Inflammatory macrophage treated with lipopolysaccharide for 4 hours (primary cell): Measurements from ENCODE around the gene INSYN1.
"Not testable (repeated sequence)": the region's sequence is repeated elsewhere in the genome, so short reads cannot be mapped to it uniquely, and the experiment has no call there.

ENCODE experiments used
- DNase-seq: peaks from one replicate; pipeline ENCODE4 v3.0.0-alpha.2; 2020

Gene INSYN1

DNA sequence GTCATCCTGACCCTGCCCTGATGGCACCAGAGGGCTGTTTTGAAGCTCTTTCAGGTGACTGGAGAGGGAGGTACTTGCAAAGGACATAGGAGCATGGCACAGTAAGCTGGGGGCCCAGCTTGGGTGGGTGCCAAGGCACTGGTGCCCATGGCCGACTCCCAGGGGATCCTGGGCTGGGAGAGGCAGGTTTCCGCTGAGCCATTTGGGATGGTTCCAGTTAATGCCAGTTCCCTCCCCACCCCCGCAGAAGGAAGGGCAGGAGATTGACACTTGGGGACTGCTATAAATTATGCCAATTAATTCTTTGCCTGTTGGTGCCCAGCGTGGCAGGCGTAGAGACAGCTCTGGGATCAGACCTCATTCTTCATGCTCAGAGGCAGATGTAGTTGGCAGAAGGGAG is 42.8 kb downstream of the INSYN1 start:
- no peak for DNase-seq

DNA sequence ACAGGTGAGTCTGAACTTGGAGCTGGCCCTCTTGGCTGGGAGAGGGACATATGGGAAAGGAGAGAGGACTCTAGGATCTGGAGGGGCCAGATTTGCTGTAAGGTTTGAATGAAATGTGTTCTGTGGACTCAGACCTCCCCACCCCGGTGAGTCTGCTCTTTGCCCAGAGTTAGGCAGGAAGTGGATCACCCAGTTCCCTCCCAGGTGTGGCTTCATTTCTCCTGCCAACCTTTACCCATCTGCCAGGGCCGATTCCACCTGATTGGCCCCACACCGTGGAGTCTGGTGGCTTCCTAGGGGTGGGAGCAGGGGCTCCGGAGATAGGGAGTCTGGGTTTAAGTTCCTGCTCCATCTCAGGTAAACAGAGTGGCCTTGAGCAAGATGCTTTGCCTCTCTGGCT is 43.5 kb downstream of the INSYN1 start:
- DNase-seq: no peak

DNA sequence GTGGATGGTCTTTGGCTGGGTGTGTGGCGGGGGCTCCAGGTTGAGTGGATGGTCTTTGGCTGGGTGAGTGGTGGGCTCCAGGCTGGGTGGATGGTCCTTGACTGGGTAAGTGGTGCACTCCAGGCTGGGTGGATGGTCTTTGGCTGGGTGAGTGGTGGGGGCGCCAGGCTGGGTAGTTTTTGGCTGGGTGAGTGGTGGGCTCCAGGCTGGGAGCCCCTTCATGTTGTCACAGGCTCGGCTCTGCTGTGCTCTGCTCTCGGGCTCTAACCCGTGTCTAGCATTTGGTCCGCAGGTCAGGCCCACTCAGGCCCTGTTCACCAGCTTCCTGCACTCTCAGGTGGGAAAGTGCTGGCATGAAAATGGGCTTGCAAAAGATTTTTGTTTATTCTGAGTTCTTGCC is 43.9 kb downstream of the INSYN1 start:
- DNase-seq: no peak

DNA sequence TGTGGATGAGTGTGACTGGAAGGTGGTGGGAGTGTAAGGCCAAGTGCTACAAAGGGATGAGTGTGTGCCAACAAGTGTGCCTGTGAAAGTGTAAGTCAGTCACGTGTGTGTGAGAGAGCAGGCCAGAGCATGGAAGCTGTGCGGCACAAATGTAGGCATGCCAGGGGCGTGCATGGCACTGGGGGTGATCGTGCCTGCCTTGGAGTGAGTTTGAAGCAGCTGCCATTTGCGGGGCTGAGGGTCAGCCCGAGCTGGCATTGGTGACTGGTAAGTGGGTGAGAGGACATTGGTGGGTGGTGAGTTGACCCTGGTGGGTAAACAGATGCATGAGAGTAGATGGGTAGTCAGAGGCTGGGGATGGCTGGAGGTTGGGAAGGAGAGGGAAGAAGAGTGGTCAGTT is 44.5 kb downstream of the INSYN1 start:
- DNase-seq: no peak

DNA sequence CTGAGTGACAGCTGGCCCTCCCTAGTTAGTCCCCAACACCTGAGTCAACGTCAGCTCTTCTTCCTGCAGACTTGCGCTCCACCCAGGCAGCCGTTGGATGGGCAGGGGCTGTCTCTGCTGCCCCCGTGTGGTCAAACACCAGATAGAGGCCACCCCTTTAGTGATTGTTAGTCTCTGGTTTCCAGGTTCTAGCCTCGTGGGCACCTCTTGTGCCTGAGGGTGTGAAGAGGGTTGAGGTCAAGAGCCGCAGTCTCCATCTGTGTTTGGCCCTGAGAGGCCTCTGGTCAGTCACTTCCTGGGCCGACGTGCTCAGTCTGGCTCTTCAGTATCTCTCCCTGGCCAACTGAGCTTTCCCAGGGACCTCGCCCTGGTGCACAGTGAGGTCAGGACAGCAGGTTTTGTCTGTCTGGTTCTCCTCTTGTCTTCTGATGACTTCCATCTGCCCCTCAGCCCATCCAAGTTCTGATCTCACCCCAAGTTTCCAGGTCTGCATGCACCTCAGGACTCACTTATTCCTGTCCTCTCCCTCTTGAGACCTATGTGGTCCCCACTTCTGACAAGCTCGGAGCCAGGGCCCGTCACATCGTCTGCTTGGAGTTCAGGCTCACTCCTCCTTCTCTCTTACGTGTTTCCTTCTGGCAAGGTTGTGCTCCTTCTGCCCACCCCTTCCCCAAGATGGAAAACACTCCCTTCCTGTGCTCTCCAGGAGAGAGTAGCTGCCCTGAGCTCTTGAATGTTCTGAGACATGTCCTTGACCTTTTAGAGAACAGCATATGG is 48.1 kb downstream of the INSYN1 start:
- DNase-seq: peak; percentile 55

DNA sequence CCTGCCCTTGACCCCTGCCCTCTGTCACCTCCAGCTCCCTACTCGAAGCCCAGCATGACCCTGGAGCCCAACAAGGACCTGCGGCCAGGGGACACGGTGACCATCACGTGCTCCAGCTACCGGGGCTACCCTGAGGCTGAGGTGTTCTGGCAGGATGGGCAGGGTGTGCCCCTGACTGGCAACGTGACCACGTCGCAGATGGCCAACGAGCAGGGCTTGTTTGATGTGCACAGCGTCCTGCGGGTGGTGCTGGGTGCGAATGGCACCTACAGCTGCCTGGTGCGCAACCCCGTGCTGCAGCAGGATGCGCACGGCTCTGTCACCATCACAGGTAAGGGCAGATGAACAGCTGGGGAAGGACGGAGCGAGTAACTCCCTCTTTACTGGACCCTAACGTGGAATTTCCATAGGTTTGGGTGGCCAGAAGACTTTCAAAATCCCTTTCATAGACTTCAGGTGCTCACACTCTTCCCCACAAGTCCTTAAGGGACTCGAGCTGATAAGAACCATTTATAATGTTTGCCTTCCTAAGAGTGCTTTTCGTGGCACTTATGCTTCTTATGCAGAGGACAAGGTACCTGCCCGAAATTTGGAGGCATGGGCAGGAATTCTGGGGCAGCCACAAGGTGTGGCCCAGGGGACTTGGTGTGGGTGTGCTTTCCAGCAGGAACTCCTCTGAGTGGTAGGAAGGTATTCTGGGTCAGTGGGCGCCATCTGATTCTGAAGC is 48.8 kb downstream of the INSYN1 start:
- not testable (repeated sequence) for DNase-seq

DNA sequence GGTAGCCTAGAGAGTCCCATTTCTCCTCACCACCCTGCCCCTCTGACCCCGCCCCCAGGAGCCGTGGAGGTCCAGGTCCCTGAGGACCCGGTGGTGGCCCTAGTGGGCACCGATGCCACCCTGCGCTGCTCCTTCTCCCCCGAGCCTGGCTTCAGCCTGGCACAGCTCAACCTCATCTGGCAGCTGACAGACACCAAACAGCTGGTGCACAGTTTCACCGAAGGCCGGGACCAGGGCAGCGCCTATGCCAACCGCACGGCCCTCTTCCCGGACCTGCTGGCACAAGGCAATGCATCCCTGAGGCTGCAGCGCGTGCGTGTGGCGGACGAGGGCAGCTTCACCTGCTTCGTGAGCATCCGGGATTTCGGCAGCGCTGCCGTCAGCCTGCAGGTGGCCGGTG is 49.5 kb downstream of the INSYN1 start:
- DNase-seq: not testable (repeated sequence)

DNA sequence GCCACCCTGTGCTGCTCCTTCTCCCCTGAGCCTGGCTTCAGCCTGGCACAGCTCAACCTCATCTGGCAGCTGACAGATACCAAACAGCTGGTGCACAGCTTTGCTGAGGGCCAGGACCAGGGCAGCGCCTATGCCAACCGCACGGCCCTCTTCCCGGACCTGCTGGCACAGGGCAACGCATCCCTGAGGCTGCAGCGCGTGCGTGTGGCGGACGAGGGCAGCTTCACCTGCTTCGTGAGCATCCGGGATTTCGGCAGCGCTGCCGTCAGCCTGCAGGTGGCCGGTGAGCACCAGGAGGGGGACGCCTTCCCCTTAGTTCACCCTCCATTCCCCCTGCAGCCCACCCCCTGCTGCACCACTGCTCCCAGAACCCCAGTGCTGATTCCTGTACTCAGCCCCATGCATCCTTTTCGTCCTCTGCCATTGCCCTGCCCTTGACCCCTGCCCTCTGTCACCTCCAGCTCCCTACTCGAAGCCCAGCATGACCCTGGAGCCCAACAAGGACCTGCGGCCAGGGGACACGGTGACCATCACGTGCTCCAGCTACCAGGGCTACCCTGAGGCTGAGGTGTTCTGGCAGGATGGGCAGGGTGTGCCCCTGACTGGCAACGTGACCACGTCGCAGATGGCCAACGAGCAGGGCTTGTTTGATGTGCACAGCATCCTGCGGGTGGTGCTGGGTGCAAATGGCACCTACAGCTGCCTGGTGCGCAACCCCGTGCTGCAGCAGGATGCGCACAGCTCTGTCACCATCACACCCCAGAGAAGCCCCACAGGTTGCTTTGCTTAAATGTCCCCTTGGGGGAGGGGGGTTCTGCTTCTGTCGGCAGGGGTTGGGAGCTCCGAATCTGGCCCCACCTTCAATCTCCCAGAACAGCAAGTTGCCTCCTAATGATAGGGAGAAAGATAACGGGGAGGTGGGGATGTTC is 50.6 kb downstream of the INSYN1 start:
- DNase-seq: not testable (repeated sequence)

DNA sequence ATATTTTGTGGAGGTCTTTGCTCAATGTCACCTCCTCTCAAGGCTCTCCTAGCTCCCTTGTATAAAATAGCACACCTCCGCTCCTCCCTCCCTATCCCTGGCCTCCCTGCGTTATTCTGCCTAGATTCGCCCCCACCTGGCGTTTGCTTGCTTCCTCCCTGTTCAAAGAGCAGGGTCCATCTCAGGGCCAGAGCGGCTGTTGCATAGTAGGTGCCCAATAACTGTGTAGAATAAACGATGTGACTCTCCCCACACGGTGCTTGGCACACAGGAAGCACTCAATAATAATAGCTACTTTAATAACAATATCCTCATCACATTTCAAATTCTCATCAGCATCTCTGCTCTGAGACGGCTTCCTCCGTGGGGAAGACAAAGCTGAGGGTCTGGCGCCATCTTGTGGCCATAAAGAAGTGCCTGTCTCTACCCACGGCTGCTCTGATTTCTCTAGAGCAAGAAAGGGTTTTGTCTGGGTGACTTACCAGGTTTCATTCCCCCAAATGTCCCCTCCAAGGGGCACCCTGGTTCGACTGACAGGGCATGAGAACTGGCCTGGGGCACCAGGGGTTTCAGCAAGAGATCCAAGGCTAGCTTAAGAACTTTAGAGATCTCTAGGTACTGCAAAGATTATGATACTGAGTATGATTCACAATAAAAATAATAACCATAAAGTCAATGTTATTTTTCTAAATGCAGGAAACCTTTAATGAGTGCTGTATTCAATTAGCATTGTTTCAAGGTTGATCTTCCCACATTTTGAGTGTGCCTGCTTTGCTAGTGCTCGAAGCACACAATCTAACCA is 52.9 kb downstream of the INSYN1 start:
- DNase-seq: peak; percentile 78

DNA sequence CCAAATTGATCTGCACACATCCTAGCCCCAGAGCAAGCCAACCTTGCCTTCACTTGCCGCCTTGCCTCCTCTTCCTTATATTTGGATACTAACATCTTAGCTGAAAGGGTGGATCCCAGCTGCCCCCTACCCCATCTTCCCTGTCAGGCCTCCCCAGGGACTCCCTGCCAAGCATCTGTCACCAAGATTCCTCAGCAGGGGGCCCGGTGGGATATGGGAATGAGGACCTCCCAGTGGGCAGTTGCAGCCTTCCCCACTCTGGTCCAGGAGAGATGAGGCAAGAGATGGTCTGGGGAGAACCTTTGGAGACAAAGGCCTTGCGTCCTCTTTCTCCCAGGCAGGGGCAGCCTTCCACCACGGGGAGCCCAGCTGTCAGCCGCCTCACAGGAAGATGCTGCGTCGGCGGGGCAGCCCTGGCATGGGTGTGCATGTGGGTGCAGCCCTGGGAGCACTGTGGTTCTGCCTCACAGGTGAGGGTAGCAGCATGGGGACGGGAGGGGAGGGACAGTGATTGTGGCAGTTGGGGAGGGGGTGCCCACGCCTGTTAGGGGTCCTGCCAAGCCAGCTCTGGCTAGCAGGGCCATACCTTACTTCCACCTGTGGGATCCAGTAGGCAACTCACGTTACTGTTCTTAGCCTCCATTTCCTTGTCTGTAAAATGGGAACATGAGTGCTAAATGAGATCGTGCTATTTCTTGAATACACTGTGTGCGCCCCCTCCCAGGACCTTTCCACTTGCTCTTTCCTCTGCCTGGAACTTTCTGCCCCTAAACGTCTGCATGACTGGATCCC is 53.7 kb downstream of the INSYN1 start:
- no peak for DNase-seq

DNA sequence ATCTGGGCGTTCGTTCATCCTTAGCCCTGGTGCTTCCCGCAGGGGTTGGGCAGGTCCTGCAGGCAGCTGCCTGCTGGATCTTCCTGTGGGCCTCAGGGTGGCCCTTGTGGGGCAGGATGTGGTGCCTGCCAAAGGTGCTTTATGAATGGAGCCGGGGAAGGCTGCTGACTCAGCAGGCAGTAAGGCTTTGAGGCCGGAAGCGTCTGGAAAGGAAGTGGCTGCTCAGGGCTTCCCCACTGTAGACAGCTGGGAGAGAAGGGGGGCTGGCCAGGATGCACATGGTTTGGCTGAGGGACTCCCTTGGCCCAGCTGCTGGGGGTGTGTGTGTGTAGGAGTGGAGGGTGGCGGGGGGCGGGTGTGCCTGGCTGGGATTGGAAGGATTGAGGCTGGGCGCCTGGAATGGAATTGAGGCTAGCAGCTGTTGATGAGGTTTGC is 56.1 kb downstream of the INSYN1 start:
- DNase-seq: peak; percentile 68

DNA sequence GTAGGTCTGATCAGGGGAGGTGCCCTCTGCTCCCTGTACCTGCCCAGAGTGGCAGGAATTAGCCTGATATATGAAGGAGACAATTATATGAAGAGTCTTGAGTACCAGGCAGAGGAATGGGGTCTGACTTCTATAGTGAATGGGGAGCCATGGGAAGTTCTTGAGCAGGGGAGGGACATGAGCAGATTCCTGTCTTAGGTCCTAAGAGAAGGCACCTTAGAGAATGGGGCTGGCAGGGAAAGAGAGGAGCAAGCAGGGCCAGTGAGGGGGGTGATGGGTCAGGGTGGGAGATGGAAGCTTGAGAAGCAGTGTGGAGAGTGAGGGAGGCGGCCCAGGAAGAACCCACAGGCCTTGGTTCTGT is 56.5 kb downstream of the INSYN1 start:
- DNase-seq: no peak

DNA sequence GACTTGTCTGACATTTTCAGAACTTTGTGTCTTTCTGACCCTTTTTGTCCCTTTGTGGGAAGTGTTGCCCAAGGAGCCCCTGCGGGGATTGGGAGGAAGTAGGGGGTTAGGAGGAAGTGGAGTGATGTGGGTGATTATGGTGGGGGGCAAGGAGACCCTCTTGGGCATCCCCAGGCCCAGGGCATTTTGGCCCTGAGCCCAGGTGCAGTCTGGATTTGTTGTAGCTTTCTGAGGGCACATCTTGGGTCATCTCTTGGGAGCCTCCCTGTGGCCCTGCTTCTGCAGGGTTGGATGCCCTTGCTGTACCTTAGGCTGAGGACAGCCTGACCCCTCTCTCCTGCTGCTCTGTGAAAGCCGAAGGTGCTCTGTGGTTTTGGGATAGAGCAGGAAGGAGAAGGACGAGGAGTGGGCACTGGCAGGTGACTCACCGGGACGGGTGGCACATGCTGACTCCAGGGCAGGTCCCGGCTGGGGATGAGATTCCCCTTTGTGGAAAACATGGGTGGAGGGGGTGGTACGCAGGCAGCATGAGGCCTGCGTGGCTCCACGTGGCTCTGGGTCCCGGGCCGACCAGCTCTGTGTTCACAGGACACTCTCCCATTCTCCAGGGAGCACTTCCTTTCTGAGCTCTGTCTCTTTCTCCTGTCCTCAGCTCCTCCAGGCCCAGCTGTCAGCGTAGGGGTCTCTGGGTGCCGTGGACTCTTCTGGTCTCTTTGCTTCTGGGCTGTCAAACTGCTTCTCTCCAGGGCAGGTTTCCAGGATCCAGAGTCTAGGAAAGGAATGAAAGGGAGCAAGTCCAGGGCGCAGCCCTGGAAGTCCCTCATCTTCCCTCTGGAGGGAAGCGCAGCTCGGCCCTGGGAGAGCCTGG is 57.1 kb downstream of the INSYN1 start:
- no peak for DNase-seq

DNA sequence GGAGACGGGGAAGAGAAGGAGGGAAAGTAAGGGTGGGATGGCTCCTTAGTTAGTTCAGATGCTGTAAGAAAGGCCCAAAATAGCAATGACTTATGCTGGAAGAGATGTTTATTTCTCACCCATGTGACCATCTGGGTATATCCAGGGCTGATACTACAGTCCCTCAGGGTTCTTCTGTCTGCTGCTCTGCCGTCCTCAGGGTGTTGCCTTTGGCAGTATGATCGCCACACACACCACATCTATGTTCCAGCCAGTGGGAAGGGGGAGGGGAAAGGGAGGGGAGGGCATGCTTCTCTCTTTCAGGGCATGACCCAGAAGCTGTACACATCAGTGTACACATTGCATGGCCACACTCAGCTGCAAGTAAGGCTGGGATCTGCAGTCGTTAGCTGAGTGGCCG is 58.7 kb downstream of the INSYN1 start:
- DNase-seq: no peak

DNA sequence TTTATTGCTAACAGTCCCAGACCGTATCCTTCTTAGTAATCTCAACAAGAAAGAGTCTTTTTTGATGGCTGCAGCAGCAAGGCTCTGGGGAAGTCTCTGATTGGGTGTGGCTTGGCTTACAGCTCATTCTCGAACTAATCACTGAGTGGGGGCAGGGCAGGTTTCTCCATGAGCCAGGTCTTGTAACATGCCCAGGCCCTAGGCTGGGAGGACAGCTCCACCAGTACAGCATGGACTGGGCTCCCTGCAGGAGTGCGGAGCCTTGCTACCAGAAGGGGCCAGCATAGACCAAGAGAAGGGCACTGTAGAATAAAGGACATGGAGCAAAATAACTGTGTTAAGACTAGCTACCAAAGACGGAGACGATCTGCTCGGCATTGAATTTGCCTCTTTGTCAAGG is 61.8 kb downstream of the INSYN1 start:
- peak; percentile 66 for DNase-seq

DNA sequence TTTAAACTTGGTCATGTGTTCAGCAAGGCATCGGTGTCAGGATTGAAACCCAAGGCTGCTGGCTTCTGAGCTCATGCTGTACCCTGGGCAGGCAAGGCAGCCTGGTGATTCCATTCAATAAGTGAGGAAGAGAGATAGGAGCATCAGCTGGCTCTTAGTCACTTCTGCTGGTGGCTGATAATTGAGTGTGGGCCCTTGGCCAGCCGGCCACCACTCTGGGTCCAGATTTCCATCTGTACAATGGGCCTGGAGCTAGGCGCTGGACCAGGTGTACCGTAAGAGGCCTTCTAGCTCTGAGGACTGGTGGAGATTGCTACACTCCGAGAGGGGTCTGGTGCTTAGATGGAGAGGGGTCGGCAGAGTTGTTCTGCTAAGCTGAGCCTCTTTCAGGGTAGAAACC is 64.7 kb downstream of the INSYN1 start:
- peak; percentile 83 for DNase-seq

DNA sequence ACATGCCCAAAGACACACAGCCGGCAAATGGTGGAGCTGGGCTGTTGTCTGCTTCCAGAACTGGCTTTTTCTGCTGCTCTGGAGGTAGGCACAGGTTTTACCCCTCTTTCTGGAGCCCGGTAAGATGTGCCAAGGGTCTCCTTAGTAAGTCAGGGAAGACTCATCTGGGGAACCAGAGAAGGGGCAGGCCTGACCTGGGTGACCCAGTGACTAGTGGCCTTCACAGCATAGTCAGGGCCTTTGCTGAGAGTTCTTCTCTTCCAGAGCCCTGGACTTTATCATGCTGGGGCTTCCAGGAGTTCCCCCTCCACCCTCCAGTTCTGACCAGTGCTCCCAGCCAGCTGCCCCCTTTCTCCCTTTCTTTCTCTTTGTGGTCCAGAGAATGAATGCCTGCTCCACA is 65.8 kb downstream of the INSYN1 start:
- DNase-seq: peak; percentile 16

DNA sequence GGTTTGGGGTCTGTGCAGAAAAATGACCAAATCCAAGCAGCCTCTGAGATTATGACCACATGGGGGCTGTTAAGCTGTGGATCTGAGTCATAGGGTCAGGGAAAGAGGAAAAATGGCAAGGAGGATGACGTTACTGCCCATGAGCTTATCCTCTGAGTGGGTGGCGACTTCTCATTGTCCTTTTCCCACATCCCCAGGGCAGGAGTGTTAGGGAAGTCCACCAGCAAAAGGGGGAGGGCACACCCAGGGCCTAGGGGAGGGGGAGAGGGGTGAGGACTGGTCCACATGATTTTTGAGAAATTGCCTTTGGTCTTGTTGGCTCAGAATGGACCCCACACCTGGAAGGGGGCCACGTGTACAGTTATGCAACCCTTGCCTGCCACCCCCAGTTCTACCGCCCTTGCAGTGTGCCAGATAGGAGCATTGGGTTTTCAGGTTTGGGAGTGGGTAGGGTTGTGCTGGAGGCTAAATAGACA is 66.3 kb downstream of the INSYN1 start:
- peak; percentile 94 for DNase-seq

DNA sequence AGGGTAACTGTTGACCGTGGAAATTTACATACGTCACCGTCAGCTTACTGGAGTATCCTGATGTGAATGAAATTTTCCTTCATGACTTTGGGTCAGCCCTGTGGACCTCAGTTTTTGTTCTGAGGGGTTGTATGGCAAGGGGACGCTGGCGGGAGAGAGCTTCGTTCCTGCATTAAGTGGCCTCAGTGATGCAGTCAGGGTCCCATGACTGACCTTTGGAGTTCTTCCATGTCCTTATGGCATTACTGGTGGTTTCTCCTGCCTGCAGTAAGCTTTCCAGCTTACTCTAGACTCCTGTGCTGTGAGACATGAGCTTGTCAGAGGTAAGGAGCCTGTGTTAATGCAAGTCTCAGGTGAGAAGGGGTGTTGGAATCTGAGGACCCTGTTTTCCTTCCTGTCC is 67.2 kb downstream of the INSYN1 start:
- peak; percentile 44 for DNase-seq
